Measurements from ENCODE around the gene PARD6A.

DNA sequence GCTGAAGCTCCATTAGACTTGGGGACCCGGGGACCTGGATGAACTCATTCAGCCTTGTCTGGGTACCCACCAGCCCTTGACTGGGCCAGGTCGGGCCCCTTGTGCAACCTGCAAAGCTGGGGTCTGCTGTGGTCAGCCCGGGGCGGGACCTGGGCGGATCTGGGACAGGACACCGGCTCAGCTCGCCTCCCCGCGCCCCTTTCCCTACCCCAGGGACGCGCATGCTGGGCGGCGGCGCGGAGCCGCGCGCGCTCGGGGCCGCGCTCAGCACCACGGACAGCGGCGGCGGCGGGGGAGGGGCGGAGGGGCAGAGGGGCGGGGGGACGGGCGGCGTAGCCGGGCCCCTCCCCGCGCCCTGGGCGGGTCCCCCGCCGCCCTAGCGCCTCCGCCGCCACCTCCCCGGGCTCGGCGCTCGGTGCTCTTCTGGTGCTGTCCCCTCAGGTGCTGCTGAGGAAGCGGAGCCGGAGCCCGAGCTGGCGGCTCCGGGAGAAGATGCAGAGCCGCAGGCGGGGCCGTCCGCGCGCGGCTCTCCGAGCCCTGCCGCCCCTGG, 8.1 kb upstream of the PARD6A start:
- TF ChIP-seq, protein P1, sequence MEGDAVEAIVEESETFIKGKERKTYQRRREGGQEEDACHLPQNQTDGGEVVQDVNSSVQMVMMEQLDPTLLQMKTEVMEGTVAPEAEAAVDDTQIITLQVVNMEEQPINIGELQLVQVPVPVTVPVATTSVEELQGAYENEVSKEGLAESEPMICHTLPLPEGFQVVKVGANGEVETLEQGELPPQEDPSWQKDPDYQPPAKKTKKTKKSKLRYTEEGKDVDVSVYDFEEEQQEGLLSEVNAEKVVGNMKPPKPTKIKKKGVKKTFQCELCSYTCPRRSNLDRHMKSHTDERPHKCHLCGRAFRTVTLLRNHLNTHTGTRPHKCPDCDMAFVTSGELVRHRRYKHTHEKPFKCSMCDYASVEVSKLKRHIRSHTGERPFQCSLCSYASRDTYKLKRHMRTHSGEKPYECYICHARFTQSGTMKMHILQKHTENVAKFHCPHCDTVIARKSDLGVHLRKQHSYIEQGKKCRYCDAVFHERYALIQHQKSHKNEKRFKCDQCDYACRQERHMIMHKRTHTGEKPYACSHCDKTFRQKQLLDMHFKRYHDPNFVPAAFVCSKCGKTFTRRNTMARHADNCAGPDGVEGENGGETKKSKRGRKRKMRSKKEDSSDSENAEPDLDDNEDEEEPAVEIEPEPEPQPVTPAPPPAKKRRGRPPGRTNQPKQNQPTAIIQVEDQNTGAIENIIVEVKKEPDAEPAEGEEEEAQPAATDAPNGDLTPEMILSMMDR (IDR thresholded peaks at IDR 0.05; ENCODE audit: borderline replicate concordance, extremely low read depth, low read length, poor library complexity, severe bottlenecking), result no peak
- no peak for TF ChIP-seq EZH2 (IDR thresholded peaks at IDR 0.05; ENCODE audit: borderline replicate concordance, low read depth, low read length, severe bottlenecking)
